Coronary artery (tissue), 2 donors: ENCODE results near the gene PRPH.
"Not testable (repeated sequence)": the region's sequence is repeated elsewhere in the genome, so short reads cannot be mapped to it uniquely, and the experiment has no call there.

ENCODE experiments used
- DNase-seq: peaks from one replicate; pipeline ENCODE4 v3.0.0-alpha.2; 2017; ENCODE audit warnings: low spot score
- H3K27ac ChIP-seq, 2 donors: fragments of 200-600 bp; sonication (generic); one replicate each; pipeline ENCODE4 v1.5.1; 2016 to 2019
- H3K4me3 ChIP-seq: fragments of 200-600 bp; sonication (generic); 2 replicates; pipeline ENCODE4 v1.5.1; 2016; ENCODE audit warnings: mild to moderate bottlenecking, moderate library complexity
- CTCF ChIP-seq: fragments of 200-600 bp; sonication (generic); IDR thresholded peaks from one replicate; pipeline ENCODE4 v1.5.1; 2019; ENCODE audit warnings: antibody characterized with exemption

The PRPH gene

GRCh38 chr12:49260166-49260565 lies 34.8 kb upstream of the PRPH start:
- Histone ChIP-seq H3K4me3 (no peak overlapping the region), H3K27ac (peak overlapping the region; percentile 52 to 65)
- no peak for DNase-seq
- TF ChIP-seq CTCF, result no peak

GRCh38 chr12:49260571-49261363 lies 34.2 kb upstream of the PRPH start:
- no peak for TF ChIP-seq CTCF
- Histone ChIP-seq H3K27ac (peak overlapping the region; percentile 52 to 65), H3K4me3 (no peak overlapping the region)
- no peak for DNase-seq

- no peak for TF ChIP-seq CTCF
- Histone ChIP-seq H3K4me3 (no peak overlapping the region), H3K27ac (no peak overlapping the region)
- no peak for DNase-seq
Observed at GRCh38 chr12:49261721-49262120, 33.2 kb upstream of the PRPH start.

- DNase-seq, result no peak
Observed at GRCh38 chr12:49263400-49263763, 31.6 kb upstream of the PRPH start.

GRCh38 chr12:49264466-49264872 lies 30.5 kb upstream of the PRPH start:
- Histone ChIP-seq H3K27ac (peak overlapping the region; percentile 98 to 99), H3K4me3 (peak overlapping the region; percentile 86)
- no peak for TF ChIP-seq CTCF
- DNase-seq, result no peak

More at GRCh38 chr12:49263400-49263763, 31.6 kb upstream of the PRPH start:
- no peak for TF ChIP-seq CTCF
- peak overlapping the region in 1 of 2 donors; percentile 3 for H3K27ac ChIP-seq
- H3K4me3 ChIP-seq, result no peak overlapping the region

- Histone ChIP-seq H3K27ac (peak within 1 kb of the TSS; percentile 98 to 99), H3K4me3 (peak within 1 kb of the TSS; percentile 86)
- peak; percentile 93 for DNase-seq
- TF ChIP-seq CTCF, result no peak
Observed at GRCh38 chr12:49264873-49265792, 29.8 kb upstream of the PRPH start, which contains the start of gene TUBA1C. Gene TUBA1C, plus strand, starts transcription at chr12:49265082. Its CDS starts 100 bp downstream, at chr12:49265182.

GRCh38 chr12:49269191-49269590 lies 25.8 kb upstream of the PRPH start:
- DNase-seq, result not testable (repeated sequence)
- peak overlapping the region; percentile 47 to 51 for H3K27ac ChIP-seq
- H3K4me3 ChIP-seq, result peak overlapping the region; percentile 44
